Stomach (tissue), 9 donors: Measurements from ENCODE around the gene CNOT6L. TPM values are rescaled to one million over a fixed set of nuclear protein-coding genes. Genes with fewer than 3 reads are reported as not detected.

Experiments used
- DNase-seq, 2 donors: peaks; one replicate each; pipeline versions ENCODE4 v3.0.0 to v3.0.0-alpha.2; 2013 to 2019
- H3K27ac ChIP-seq, 5 donors: fragments of 200-600 bp in 4 of 5; sonication (generic) in 4 of 5; one replicate each; pipeline ENCODE4 v1.5.1; 2013 to 2019; ENCODE audit warnings: mild to moderate bottlenecking in 1 of 5, moderate library complexity in 1 of 5
- H3K27me3 ChIP-seq, 3 donors: fragments of 200-600 bp; sonication (generic); one replicate each; pipeline ENCODE4 v1.5.1; 2017 to 2019; ENCODE audit warnings: mixed run types in 1 of 3
- H3K36me3 ChIP-seq, 4 donors: fragments of 200-600 bp; sonication (generic); 1 replicate in 3 of 4; 2 replicates in 1 of 4; pipeline ENCODE4 v1.5.1; 2016 to 2019
- H3K4me1 ChIP-seq, 4 donors: fragments of 200-600 bp; sonication (generic); one replicate each; pipeline ENCODE4 v1.5.1; 2016 to 2019
- H3K4me3 ChIP-seq, 4 donors: fragments of 200-600 bp; sonication (generic) in 3 of 4; one replicate each; pipeline ENCODE4 v1.5.1; 2016 to 2019; ENCODE audit warnings: mild to moderate bottlenecking in 1 of 4
- H3K9me3 ChIP-seq, 4 donors: fragments of 200-600 bp; sonication (generic); one replicate each; pipeline ENCODE4 v1.5.1; 2016 to 2019
- EP300 ChIP-seq: sonication (generic); formaldehyde crosslinking; IDR thresholded peaks from one replicate; pipeline ENCODE4 v1.6.1; 2017; ENCODE audit warnings: antibody characterized with exemption
- POLR2A ChIP-seq, 4 donors: fragments of 450-650 bp; IDR thresholded peaks; one replicate each; pipeline ENCODE4 v1.6.1; 2016; ENCODE audit warnings: antibody characterized with exemption in 4 of 4, control low read depth in 2 of 4, mild to moderate bottlenecking in 1 of 4, moderate library complexity in 1 of 4
- POLR2AphosphoS5 ChIP-seq, 3 donors: sonication (generic); formaldehyde crosslinking; IDR thresholded peaks; one replicate each; pipeline ENCODE4 v1.6.1; 2016; ENCODE audit warnings: antibody characterized with exemption in 3 of 3
- WGBS, 5 donors: extraction: QIAGEN DNeasy Blood & Tissue Kit in 3 of 5; methylation state at CpG; one replicate each; pipeline versions ENCODE4 v1.1.5 to v1.1.7; 2013 to 2018; 5-methylcytosine and 5-hydroxymethylcytosine counted together
- intact Hi-C: fragments of 100-400 bp; cut with DNase I; formaldehyde crosslinking; loops from one replicate; pipeline ENCODE4 v1.15.1; 2023; ENCODE audit warnings: low total_unique reads
- polyA plus RNA-seq, 3 donors: library from polyadenylated mRNA; stranded (reverse); fragments of 200-250 nt; gene quantifications; one replicate each; pipeline ENCODE4 v1.2.3, GENCODE V29; 2013
- small RNA-seq, 4 donors: library from RNA; depleted of rRNA; stranded (forward); fragments of <200 nt; gene quantifications; one replicate each; pipeline ENCODE3, GENCODE V24; 2016
- total RNA-seq, 5 donors: library from RNA; depleted of rRNA; stranded (reverse); fragments of >200 nt; gene quantifications; one replicate each; pipeline versions ENCODE4 v1.1.0 to v1.2.3, GENCODE V29; 2014 to 2016
- TF ChIP-seq, protein P1 (sequence below), 7 experiments: fragments of 450-650 bp in 4 of 7; fragments of 200-600 bp in 3 of 7; sonication (generic) in 3 of 7; IDR thresholded peaks; one replicate each; pipeline ENCODE4 v1.5.1; 2016 to 2019; ENCODE audit warnings: antibody characterized with exemption in 7 of 7, control low read depth in 2 of 7, mild to moderate bottlenecking in 1 of 7
- donor health status: healthy with polysubstance abuse.
- donor health status: Bipolar disorder and iron deficiency.
- donor health status: healthy.

CNOT6L gene
- total and polyA plus RNA-seq, 8 donors: 4.6 to 74.5 (median 7.4) TPM

DNA sequence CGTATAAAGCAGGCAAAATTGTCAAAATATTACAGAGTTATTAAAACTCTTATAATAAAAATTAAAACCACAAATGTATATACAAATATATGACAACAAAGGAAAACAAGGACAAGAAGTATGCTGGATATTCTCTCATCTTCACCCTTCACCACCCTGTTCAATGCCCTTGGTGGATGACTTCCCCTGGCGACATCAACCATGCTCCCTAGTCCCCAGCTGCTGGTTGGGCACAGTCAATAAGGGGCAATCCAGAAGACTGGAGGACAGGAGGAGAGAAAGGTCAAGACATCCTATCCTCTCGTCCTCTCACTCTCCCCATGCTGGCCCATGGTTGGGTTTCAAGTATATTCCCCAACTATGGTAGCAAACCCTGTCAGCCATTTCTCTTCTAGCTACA lies 142.3 kb downstream of the CNOT6L start:
- Histone ChIP-seq H3K36me3 (no peaks in the 10 kb centered on the region), H3K27me3 (no peaks in the 10 kb centered on the region), H3K4me3 (no peak overlapping the region), H3K27ac (no peak overlapping the region), H3K9me3 (no peaks in the 10 kb centered on the region), H3K4me1 (no peaks in the 10 kb centered on the region)
- 86 to 92% (median 91%) methylated on average over 3 of the region's 3 CpGs for WGBS, 5 donors
- TF ChIP-seq POLR2A (IDR thresholded peaks at IDR 0.05) (no peak), EP300 (no peak), POLR2AphosphoS5 (IDR thresholded peaks at IDR 0.05) (no peak)
- TF ChIP-seq, protein P1, sequence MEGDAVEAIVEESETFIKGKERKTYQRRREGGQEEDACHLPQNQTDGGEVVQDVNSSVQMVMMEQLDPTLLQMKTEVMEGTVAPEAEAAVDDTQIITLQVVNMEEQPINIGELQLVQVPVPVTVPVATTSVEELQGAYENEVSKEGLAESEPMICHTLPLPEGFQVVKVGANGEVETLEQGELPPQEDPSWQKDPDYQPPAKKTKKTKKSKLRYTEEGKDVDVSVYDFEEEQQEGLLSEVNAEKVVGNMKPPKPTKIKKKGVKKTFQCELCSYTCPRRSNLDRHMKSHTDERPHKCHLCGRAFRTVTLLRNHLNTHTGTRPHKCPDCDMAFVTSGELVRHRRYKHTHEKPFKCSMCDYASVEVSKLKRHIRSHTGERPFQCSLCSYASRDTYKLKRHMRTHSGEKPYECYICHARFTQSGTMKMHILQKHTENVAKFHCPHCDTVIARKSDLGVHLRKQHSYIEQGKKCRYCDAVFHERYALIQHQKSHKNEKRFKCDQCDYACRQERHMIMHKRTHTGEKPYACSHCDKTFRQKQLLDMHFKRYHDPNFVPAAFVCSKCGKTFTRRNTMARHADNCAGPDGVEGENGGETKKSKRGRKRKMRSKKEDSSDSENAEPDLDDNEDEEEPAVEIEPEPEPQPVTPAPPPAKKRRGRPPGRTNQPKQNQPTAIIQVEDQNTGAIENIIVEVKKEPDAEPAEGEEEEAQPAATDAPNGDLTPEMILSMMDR (IDR thresholded peaks at IDR 0.05): no peak
- no peak for DNase-seq
- intact Hi-C loops: no loop called here

DNA sequence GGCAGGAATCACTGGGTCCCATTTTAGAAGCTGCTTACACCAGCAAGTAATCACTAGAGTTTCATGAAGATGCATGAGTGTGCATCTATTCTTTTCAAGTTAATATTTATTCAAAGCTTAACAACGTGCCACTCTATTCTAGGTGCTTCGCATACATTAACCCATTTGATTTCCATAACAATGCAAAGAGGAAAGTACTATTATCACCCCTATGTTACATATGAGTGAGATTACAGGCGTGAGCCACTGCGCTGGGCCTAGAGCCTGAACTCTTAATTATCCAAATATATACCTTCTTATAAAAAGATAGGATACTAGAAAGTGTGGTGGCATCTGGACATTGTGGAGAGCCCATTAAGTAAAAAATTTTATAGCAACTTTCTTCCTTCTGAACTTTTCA lies 148.1 kb downstream of the CNOT6L start:
- 88 to 93% (median 89%) methylated on average over 4 of the region's 4 CpGs for WGBS, 5 donors
- Histone ChIP-seq H3K27me3 (no peaks in the 10 kb centered on the region), H3K27ac (no peak overlapping the region), H3K36me3 (no peaks in the 10 kb centered on the region), H3K4me3 (no peak overlapping the region), H3K4me1 (no peaks in the 10 kb centered on the region), H3K9me3 (no peaks in the 10 kb centered on the region)
- intact Hi-C loops: no loop called here
- DNase-seq: no peak
- TF ChIP-seq POLR2AphosphoS5 (IDR thresholded peaks at IDR 0.05): no peak
- no peak for TF ChIP-seq POLR2A (IDR thresholded peaks at IDR 0.05)

DNA sequence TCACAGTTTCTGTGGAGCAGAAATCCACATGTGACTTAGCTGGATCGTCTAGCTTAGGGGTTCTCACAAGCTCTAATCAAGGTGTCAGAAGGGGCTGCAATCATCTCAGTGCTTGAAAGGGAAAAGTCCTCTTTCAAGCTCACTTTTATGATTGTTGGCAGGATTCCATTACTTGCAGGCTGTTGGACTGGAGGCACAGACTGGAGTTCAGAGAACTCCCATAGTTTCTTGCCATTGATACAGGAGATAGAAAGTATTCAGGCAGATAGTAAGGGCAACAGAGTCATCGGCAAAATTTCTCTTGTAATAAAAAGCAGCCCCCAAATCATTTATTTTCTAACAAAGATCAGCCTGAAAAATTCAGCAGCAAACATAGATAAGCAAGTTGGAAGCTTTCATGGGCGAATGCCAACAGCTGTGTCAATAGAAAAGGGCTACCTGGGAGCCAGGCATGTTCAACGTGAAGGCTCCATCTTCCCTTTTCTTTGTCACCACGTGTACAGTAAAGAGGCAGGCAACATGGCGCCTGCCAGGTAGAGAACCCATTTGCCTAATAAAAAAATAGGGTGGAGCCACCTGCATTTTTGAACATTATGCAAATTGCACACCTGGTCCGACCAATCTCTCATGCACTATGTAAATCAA lies 149.1 kb downstream of the CNOT6L start:
- H3K27ac ChIP-seq: no peak overlapping the region
- intact Hi-C loops: no loop called here
- TF ChIP-seq POLR2A (IDR thresholded peaks at IDR 0.05): no peak
- TF ChIP-seq, protein P1 (IDR thresholded peaks at IDR 0.05): no peak
- TF ChIP-seq EP300: no peak
- TF ChIP-seq POLR2AphosphoS5 (IDR thresholded peaks at IDR 0.05): peak in 1 of 3 donors; percentile 22

DNA sequence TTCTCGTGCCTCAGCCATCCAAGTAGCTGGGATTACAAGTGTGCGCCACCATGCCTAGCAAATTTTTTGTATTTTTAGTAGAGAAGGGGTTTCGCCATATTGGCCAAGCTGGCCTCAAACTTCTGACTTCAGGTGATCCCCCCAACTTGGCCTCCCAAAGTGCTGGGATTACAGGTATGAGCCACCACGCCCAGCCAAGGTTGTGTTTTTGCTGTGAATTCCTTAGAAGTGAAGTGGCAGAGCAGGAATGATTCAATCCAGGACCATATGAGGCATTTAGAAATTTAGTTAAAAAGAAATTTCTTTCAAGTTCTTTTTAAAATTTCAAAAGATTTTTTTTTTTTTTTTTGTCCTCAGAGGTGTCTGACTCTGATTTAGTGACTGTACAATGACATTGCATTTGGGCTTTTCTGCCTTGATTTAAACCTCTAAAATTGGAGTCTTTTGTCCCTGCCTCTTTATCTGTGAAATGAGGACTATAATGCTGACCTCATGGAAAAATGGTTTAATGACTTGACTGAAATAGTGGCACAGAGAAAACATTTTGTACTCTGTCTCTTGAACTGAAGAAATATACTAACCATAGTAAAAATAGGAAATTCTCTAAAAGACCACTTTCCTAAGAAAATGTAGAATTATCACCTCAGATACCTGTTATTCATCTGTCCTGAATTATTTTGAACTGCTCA lies 153.6 kb downstream of the CNOT6L start:
- 92 to 96% (median 95%) methylated on average over 4 of the region's 4 CpGs for WGBS, 5 donors
- TF ChIP-seq, protein P1 (IDR thresholded peaks at IDR 0.05): no peak
- no peak for TF ChIP-seq POLR2A (IDR thresholded peaks at IDR 0.05)
- no peak for TF ChIP-seq EP300
- no peak for TF ChIP-seq POLR2AphosphoS5 (IDR thresholded peaks at IDR 0.05)
- Histone ChIP-seq H3K4me3 (no peak overlapping the region), H3K4me1 (no peaks in the 10 kb centered on the region), H3K27me3 (no peaks in the 10 kb centered on the region), H3K27ac (no peak overlapping the region), H3K9me3 (no peaks in the 10 kb centered on the region), H3K36me3 (no peaks in the 10 kb centered on the region)
- intact Hi-C loops: no loop called here
- DNase-seq: no peak

More for the DNA sequence above, 149.1 kb downstream of the CNOT6L start:
- WGBS, 5 donors: 40 to 61% (median 54%) methylated on average over 7 of the region's 7 CpGs
- Histone ChIP-seq H3K9me3 (no peaks in the 10 kb centered on the region), H3K4me1 (no peaks in the 10 kb centered on the region), H3K36me3 (no peaks in the 10 kb centered on the region), H3K27me3 (no peaks in the 10 kb centered on the region), H3K4me3 (no peak overlapping the region)
- peak; percentile 33 to 80 for DNase-seq

Small RNA genes lying within 50 kb of the gene (small RNA-seq; reads per million reads assigned to genes)
- gene AC112225.1 (0 reads per million in 4 donors), gene RF00612 (0 to 0.08 (median 0) reads per million in 4 donors)

Other genes starting within 250 kb of the CNOT6L start
- 1 to 10 TPM in 2 of 5 donors, not detected in 3; 1.2 to 4.4 TPM for gene CXCL13, start 213.5 kb downstream of the CNOT6L start, total RNA-seq
- gene CXCL13, start 213.5 kb downstream of the CNOT6L start, polyA plus RNA-seq: 10 to 100 TPM in 1 of 3 donors, 1 to 10 TPM in 2; 1.1 to 80.6 (median 3.4) TPM
- gene MRPL1, start 43.5 kb upstream of the CNOT6L start, total RNA-seq: 100 to 1,000 TPM in 1 of 5 donors, 10 to 100 TPM in 3, 1 to 10 TPM in 1; 1.8 to 133 (median 30.5) TPM
- 10 to 100 TPM; 36.4 to 38.5 (median 37.5) TPM for gene MRPL1, start 43.5 kb upstream of the CNOT6L start, polyA plus RNA-seq
- gene FRAS1, start 238.0 kb upstream of the CNOT6L start, total RNA-seq: 10 to 100 TPM in 1 of 5 donors, 1 to 10 TPM in 4; 1.2 to 12.7 (median 7.6) TPM
- gene FRAS1, start 238.0 kb upstream of the CNOT6L start, polyA plus RNA-seq: under 1 TPM; under 0.01 to 0.65 (median 0.12) TPM